Fibroblast of lung (primary cell): Measurements from ENCODE around the gene AGBL4.

Experiments
- EZH2 ChIP-seq: IDR thresholded peaks from 2 replicates; pipeline ENCODE4 v1.5.1; 2012; ENCODE audit warnings: low read length, control low read depth, mild to moderate bottlenecking; ENCODE audit errors: missing control alignments
- TF ChIP-seq, protein P1 (sequence below), 2 donors: IDR thresholded peaks in 1 of 2; conservative IDR thresholded peaks in 1 of 2; 1 replicate in 1 of 2; 2 replicates in 1 of 2; pipeline ENCODE4 v1.5.1; 2011 to 2012; ENCODE audit warnings: low read length in 2 of 2, control low read depth in 1 of 2, inconsistent platforms in 1 of 2, low read depth in 1 of 2, mild to moderate bottlenecking in 1 of 2

DNA sequence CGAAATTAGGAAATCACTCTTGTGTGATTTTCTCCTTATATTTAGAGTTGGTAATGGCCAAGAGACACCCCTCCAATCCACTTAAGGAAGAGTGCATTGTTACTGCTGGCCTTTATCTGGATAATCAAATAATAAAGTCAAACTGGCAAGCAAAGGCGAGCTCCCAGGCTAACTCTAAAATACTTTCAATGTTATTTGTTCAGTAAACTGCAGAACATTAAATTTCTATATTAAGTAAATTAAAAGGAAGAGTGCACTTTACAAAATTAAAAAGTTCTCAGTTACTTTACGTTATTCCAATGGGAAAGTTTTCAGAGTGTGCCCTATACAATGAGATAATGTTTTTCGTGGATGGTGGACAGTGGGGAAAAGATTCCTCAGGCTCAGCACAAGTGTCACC is 684.7 kb downstream of the AGBL4 start:
- TF ChIP-seq, protein P1, sequence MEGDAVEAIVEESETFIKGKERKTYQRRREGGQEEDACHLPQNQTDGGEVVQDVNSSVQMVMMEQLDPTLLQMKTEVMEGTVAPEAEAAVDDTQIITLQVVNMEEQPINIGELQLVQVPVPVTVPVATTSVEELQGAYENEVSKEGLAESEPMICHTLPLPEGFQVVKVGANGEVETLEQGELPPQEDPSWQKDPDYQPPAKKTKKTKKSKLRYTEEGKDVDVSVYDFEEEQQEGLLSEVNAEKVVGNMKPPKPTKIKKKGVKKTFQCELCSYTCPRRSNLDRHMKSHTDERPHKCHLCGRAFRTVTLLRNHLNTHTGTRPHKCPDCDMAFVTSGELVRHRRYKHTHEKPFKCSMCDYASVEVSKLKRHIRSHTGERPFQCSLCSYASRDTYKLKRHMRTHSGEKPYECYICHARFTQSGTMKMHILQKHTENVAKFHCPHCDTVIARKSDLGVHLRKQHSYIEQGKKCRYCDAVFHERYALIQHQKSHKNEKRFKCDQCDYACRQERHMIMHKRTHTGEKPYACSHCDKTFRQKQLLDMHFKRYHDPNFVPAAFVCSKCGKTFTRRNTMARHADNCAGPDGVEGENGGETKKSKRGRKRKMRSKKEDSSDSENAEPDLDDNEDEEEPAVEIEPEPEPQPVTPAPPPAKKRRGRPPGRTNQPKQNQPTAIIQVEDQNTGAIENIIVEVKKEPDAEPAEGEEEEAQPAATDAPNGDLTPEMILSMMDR (conservative IDR thresholded peaks at IDR 0.05 in 1 of 2, IDR thresholded peaks at IDR 0.05 in 1 of 2; ENCODE audit: low read depth in 1 of 2, low read length in 2 of 2) = no peak
- no peak for TF ChIP-seq EZH2
